ENCODE results near the gene SETD7. TPM values are rescaled to one million over a fixed set of nuclear protein-coding genes. Genes with fewer than 3 reads are reported as not detected.

Gene SETD7
- total and polyA plus RNA-seq, 2 of the 4 experiments (the other 2 are of a cell fraction), result 17.0 to 46.6 TPM

DNA sequence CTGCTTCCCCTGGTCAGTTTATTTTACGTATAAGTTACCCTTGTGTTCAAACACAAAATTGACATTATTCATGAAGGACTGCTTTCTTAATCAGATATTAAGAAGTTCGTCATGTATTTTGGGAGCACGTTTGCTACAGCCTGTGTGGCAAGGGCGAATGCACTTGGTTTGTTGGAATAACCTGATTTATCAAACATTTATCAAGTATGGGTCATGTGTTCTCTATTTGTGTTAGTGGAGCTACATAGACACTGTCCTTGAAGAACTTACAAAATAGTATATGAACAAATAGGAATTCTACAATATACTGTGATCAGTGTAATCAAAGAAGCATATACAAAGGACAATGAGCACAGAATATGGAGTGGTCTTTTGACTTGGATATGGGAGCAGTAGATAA is 79.7 kb downstream of the SETD7 start:
- Histone ChIP-seq H3K9me3 (ENCODE audit: control insufficient read depth, insufficient read depth, low read length) (no peaks in the 10 kb centered on the region), H2BK20ac (ENCODE audit: low read depth, low read length) (no peak overlapping the region), H3K14ac (replicated peaks; ENCODE audit: low read depth, low read length) (no peak overlapping the region), H3K9ac (ENCODE audit: low read depth, low read length) (no peak overlapping the region), H3K4ac (ENCODE audit: low read depth, low read length) (no peak overlapping the region), H3K4me1 (ENCODE audit: control insufficient read depth, insufficient read depth, low read length) (peaks cover 3% of the 10 kb centered on the region; the same call in 1 of the 2 replicates), H2AK5ac (ENCODE audit: low read depth, low read length) (no peak overlapping the region), H3K4me2 (ENCODE audit: low read depth, low read length) (no peak overlapping the region), H4K8ac (ENCODE audit: low read depth in 2 of 2, low read length in 2 of 2) (no peak overlapping the region), H4K20me1 (ENCODE audit: insufficient read depth, low read length) (no peaks in the 10 kb centered on the region), H3K9me1 (ENCODE audit: insufficient read depth, low read length) (no peaks in the 10 kb centered on the region), H3K36me3 (ENCODE audit: control insufficient read depth, insufficient read depth, low read length) (peaks cover 3% of the 10 kb centered on the region; the same call in 1 of the 2 replicates), H2BK15ac (ENCODE audit: low read depth, low read length) (no peak overlapping the region), H3K56ac (ENCODE audit: extremely low read depth, insufficient read depth, low read length) (no peak overlapping the region), H3K18ac (ENCODE audit: low read depth, low read length) (no peak overlapping the region), H3K27ac (ENCODE audit: insufficient read depth, low read length) (no peak overlapping the region), H3K79me1 (ENCODE audit: low read depth in 1 of 2, low read length in 2 of 2) (peaks cover 2 to 4% of the 10 kb centered on the region in 2 experiments; a peak in 2 of 4 replicates), H2AK9ac (replicated peaks; ENCODE audit: low read depth, low read length, poor library complexity) (no peak overlapping the region), H4K91ac (ENCODE audit: insufficient read depth, low read depth, low read length) (no peak overlapping the region), H2BK120ac (ENCODE audit: low read depth, low read length) (no peak overlapping the region), H2AFZ (replicated peaks; ENCODE audit: low read length, poor library complexity) (no peak overlapping the region), H3K27me3 (ENCODE audit: control insufficient read depth, insufficient read depth, low read length) (no peaks in the 10 kb centered on the region), H3K4me3 (ENCODE audit: insufficient read depth, low read depth, low read length) (no peak overlapping the region), H4K5ac (ENCODE audit: low read depth, low read length) (no peak overlapping the region), H2BK5ac (ENCODE audit: low read depth, low read length, poor library complexity, severe bottlenecking) (no peak overlapping the region), H3K23ac (ENCODE audit: low read depth, low read length) (no peak overlapping the region)
- ATAC-seq (ENCODE audit: low read depth) (no peak), DNase-seq (no peak)
- no TSS peak for BruUV-seq (replicated peaks)
- ChIA-PET CTCF (no interaction called here), POLR2A (ENCODE audit: unreplicated experiment) (no interaction called here)
- WGBS, 2 experiments (ENCODE audit: extremely low coverage in 2 of 2, insufficient read length in 1 of 2), result no CpG with 5 or more reads among the region's 4 CpGs
- in situ Hi-C loops (cut with MboI; ENCODE audit: low sequenced_read_pairs), result no loop called here
- intact Hi-C loops (cut with micrococcal nuclease), result no loop called here
- dilution Hi-C loops (cut with HindIII; ENCODE audit: low sequenced_read_pairs, unreplicated experiment), result no loop called here
- TF ChIP-seq RFX5 (IDR thresholded peaks at IDR 0.05; ENCODE audit: low read depth, low read length) (no peak), MXI1 (IDR thresholded peaks at IDR 0.05; ENCODE audit: borderline replicate concordance, low read depth, low read length) (no peak)
